ENCODE data around the gene TMED8.
"Not testable (repeated sequence)": the region's sequence is repeated elsewhere in the genome, so short reads cannot be mapped to it uniquely, and the experiment has no call there.

The TMED8 gene

DNA sequence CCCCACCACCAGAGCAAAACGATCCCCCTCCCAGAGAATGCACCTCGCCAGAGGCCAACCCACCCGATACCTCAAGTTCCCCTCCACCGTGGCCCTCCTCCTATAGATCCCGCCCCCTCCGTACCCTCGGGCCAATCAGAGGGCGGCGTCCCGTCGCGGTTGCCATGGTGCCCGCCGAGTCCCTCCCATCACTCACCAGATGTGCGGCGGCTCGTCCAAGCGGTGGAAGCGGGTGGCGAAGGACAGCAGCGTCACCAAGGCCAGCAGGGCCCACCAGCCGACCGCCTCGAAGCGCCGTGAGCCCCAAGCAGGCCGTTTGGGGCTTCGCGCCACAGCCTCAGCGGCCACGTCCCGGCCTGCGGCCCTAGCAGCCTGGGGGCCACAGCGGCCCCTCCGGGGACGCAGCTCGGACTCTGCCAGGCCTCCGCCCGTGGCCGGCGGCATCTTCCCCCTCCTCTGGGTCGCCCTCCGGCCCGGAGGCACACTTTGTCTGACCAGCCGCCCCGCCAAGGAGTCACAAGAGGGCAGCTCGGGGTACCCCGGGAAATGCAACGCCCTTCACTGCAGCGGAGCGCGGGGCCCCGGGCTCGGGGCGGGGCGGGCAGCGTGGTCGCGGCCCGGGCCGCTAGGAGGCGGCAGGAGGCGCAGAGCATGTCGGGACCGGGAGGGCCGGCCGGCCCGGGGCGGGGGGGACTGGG, 56.5 kb downstream of the TMED8 start, which contains the start of gene POMT2:
Gene POMT2, minus strand, starts transcription at position 646 of the 698 bp plus-strand sequence. Its CDS starts 202 bp downstream, at position 444.
- peak; percentile 89 for DNase-seq

GRCh38 chr14:77319422-77319821, 57.5 kb downstream of the TMED8 start:
- no peak for DNase-seq

- not testable (repeated sequence) for DNase-seq
These were observed 58.1 kb downstream of the TMED8 start for GRCh38 chr14:77318756-77319155.

DNA sequence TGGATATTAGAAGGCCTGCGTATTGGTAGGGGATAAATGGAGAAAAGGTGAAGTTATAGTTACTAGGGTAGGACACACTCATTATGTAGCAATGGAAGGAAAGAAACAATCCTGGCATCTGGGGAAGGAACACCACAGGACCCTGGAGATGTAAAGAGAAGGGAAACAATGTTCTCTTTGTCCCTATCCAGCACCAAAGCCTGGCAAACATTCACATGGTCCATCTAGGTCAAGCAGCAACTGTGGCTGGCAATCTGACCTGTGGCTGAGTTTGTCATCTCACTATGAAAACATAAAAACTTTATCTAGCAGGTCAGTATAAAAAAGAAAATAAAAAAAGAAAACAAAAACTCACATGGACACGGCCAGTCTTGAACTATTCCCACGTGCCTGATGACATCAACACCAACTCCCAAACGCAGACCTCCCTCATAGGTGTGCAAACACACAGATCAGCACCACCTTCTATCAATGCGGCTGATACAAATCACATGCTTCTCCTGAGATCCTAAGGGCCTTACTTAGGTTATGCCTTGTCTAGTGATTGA, 58.8 kb downstream of the TMED8 start:
- no peak for DNase-seq

- DNase-seq, result no peak
These were observed 60.0 kb downstream of the TMED8 start for GRCh38 chr14:77316872-77317301.

GRCh38 chr14:77316195-77316505, 60.7 kb downstream of the TMED8 start:
- no peak for DNase-seq

DNA sequence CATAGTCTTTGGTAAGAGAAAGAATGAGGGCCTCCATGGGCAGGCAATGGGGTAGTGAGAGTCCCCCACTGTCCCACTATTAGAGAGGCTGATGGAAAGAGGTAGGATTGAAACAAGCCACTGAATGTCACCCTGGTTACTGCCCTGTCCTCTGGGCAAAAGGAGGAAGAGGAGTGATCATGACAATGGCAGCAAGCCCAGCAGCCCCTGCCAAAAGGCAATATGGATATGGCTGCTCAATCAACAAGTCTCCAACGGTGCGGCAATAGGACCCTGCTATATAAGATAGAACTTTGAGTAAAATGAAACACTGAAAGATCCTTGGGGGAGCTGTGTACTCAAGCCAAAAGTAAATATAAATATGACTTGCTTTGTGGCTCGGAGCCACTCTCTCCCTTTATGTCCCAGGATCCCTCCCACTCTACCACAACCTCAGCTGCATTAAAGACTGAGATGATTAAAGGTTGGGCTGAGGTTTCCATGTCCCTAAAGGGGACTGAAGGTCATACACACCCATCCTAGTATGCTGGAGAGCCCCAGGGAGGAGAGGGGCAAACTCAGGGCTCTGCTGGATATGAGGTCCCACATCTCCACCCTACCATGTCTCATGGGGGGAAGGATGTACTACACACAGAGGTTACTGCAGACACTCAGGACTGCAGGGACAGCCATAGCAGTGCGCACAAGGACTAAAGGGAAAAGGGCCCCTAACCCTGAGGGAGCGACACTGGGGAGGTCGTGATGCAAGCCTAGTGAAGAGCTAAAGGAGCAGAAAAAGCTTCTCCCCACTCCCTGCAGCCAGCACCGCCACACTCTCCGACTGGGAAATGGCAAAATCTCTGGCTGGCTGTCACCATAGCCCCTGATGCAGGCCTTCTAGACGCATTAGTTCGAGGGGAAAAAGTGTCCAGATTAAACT, 62.1 kb downstream of the TMED8 start:
- DNase-seq, result no peak

GRCh38 chr14:77314043-77314442, 62.9 kb downstream of the TMED8 start:
- no peak for DNase-seq

DNA sequence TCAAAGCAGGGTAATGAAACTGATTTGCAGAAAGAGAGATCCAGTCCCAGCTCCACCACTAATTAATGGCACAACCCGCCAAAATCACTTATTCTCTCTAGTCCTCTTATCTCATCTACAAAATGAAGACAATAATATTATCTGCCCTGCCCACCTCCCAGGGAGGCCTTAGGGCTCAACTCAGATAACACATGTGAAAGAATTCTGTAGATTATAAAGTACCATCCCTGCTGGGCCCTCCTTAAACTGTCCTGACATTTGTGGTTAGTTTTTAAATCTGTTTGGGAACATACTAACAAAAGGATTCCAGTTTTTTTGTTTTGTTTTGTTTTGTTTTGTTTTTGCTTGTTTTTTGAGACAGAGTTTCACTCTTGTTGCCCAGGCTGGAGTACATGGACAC, 63.5 kb downstream of the TMED8 start:
- DNase-seq, result no peak

GRCh38 chr14:77311217-77311616, 65.7 kb downstream of the TMED8 start:
- DNase-seq, result no peak

DNA sequence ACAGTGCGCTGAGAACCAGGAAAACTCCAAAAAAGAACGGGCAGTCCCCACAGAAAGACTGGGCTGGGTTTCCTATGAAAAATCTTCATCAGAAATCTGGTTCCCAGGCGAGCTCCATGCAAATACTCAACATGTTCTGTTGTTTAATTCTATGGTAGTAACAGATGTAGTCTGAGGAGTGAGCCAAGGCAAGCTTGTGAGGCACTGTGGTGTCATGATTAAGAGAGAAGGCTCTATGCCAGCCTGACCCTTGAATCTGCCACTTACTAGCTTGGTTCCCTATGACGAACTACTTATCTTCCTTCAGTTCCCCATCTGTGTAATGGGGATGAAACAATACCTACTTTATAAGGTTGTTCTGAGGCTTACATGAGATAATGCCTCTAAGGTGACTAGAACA, 66.9 kb downstream of the TMED8 start:
- DNase-seq, result no peak

- DNase-seq, result no peak
These were observed 67.8 kb downstream of the TMED8 start for GRCh38 chr14:77309131-77309530.

- no peak for DNase-seq
These were observed 69.9 kb downstream of the TMED8 start for GRCh38 chr14:77306851-77307496.

GRCh38 chr14:77306416-77306815, 70.5 kb downstream of the TMED8 start:
- DNase-seq, result no peak

DNA sequence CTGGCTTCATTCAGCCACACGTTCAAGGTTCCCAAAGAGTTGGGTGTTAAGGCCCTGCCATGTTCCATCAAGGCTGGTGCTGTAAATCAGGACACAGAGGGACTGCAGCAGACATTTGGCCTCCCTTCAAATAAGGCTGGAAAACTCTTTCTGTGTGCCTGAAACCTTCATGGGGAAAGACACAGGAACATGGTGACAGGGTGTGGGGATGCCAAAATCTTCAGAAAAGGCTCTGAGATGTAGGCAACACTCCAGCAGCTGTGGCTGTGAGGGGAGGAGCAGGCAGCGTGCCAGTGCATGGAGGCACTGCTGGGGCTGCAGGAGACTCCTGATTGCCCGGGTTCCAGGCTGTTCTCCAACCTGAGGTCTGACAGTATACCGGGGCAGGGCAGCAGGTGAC, 71.2 kb downstream of the TMED8 start:
- DNase-seq, result no peak

DNA sequence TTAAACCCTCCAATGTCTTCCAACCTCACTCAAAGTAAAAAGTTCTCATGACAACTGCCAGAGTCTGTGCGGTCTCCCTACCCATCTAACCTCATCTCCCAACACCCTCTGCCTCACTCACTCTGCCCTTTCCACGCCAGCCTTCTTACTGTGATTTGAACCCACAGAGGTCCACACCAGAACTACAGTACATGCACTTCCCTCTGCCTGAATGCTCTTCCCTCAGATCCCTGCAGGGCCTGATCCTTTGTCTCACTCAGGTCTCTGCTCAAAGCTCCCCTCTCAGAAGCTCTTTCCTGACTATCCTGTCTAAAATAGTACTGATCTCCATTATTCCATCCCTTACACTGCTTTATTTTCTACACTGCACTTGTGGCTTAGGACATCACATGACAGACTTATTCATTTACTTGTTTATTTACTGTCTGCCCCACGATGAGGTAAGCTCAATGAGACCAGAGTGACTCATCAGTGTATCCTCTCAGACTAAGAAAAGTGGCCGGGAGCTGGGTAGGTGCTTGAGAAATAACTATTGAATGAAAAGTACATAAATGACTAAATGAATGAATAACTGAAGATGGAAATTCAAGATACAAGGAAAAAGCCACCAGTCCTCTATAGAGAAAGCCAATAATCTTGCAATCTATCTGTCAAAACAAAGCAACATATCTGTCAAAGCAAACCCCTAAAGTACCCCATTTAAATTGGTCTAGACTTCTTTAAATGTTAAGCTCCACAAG, 73.3 kb downstream of the TMED8 start:
- no peak for DNase-seq

DNA sequence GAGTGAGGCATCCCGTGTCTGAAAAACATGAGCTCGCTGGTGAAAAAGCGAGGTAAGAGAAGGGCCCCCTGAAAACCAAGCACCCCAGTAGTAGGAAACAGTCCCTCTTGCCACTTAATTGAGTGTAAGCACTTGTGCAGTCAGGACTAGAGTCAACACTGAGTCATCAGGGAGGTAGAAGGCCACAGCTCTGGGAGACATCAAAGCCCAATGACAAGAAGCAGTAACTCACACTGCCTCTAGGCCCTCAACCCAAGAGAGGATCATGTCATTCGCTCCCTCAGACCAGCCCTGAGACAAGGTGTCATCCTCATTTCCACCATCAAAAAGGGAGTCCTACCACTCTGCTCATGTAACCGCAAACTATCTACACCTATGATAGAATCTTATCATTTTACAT, 74.0 kb downstream of the TMED8 start:
- peak; percentile 3 for DNase-seq

GRCh38 chr14:77301103-77301502, 75.8 kb downstream of the TMED8 start:
- peak; percentile 44 for DNase-seq

DNA sequence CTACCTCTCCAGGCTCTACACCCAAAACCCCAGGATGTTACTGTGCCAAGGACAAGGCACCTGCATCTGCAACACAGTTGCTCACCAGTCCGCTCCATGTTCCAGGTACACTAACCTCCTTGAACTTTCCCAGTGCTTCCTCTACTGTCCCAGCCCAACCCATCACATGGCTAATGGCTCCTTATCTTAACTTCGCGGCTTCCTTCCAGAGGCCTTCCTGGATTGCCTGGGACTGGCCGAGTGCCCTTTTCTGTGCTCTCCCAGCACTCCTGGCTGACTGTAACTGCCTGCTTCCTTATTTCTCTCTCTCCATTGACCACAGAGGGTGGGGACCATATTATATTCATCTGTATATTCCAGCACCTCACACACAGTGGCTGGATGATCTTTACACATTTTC, 77.1 kb downstream of the TMED8 start:
- DNase-seq, result no peak

- no peak for DNase-seq
These were observed 80.0 kb downstream of the TMED8 start for GRCh38 chr14:77296906-77297305.

DNA sequence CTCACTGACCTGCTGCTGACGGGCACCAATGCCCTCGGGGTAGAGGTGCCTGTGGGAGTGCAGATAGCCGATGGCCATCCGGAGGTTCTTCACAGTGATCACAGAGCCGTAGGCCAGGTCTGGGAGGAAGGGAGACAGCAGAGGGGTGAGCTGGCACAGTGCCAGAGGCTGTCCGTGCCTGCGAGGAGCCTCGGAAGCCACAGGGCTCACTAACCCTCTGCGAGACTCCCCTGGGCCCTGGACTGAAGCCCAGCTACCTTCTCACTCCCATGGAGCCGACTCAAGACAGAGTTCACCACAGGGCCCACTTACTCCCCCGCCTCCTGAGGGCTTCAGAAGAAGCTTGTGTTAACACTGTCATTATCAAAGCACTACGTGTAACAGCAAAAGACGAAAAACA, 80.7 kb downstream of the TMED8 start:
- DNase-seq, result no peak

GRCh38 chr14:77290705-77291104, 86.2 kb downstream of the TMED8 start:
- DNase-seq, result no peak

GRCh38 chr14:77286576-77286975, 90.3 kb downstream of the TMED8 start:
- DNase-seq, result no peak
